PC-3 (cell line): ENCODE results near the gene RAB17.

Experiments
- CTCF ChIP-seq: fragments of 300-600 bp; sonication (generic); conservative IDR thresholded peaks from 2 replicates; pipeline ENCODE4 v1.5.1; 2017; ENCODE audit warnings: antibody characterized with exemption, low read depth, mild to moderate bottlenecking, low read length
- EZH2 ChIP-seq: fragments of 300-600 bp; sonication (generic); IDR thresholded peaks from one replicate; pipeline ENCODE4 v1.6.1; 2017; ENCODE audit warnings: antibody characterized with exemption, mild to moderate bottlenecking, low read length; ENCODE audit not compliant: unreplicated experiment
- EZH2phosphoT487 ChIP-seq: fragments of 300-600 bp; sonication (generic); IDR thresholded peaks from 2 replicates; pipeline ENCODE4 v1.6.1; 2018; ENCODE audit warnings: mild to moderate bottlenecking, antibody characterized with exemption, low read length, borderline replicate concordance

- TF ChIP-seq CTCF, result no peak
- no peak for TF ChIP-seq EZH2
- TF ChIP-seq EZH2phosphoT487, result no peak
Observed at GRCh38 chr2:237616734-237617586, 26.4 kb upstream of the RAB17 start.
